Body of pancreas (tissue), 4 donors: ENCODE data around the gene BARHL1.

ENCODE experiments used
- CTCF ChIP-seq, 7 experiments: fragments of 450-650 bp in 4 of 7; fragments of 200-600 bp in 3 of 7; sonication (generic) in 3 of 7; IDR thresholded peaks; one replicate each; pipeline ENCODE4 v1.5.1; 2016 to 2019; ENCODE audit warnings: antibody characterized with exemption in 7 of 7
- POLR2A ChIP-seq, 3 donors: fragments of 450-650 bp; IDR thresholded peaks; one replicate each; pipeline ENCODE4 v1.6.1; 2016; ENCODE audit warnings: antibody characterized with exemption in 3 of 3, mild to moderate bottlenecking in 2 of 3

GRCh38 chr9:132539096-132539495 is 43.3 kb upstream of the BARHL1 start:
- TF ChIP-seq POLR2A (IDR thresholded peaks at IDR 0.05) (no peak), CTCF (IDR thresholded peaks at IDR 0.05) (no peak)
